Heart left ventricle (tissue), 13 donors: ENCODE data around the gene GPR155.

Experiments used
- CTCF ChIP-seq, 12 donors: fragments of 200-600 bp; sonication (generic) in 4 of 12; IDR thresholded peaks; one replicate each; pipeline versions ENCODE4 v1.5.0 to v1.8.0; 2018 to 2022; ENCODE audit warnings: antibody characterized with exemption in 12 of 12, mild to moderate bottlenecking in 5 of 12
- POLR2A ChIP-seq, 2 donors: fragments of 450-650 bp; IDR thresholded peaks; one replicate each; pipeline ENCODE4 v1.6.1; 2017; ENCODE audit warnings: antibody characterized with exemption in 2 of 2, mild to moderate bottlenecking in 2 of 2, moderate library complexity in 2 of 2
- donor health status: ischemic (EF 13 %, LVEDD 7.1; RV severe dilation, severe dysfunction).
- donor health status: DM: no; HTN: yes; CAD: no.
- donor health status: DM: no; HTN: no; CAD: no.
- donor health status: ischemic (EF 25% LVEDD 6.9; RV normal size, moderate dysfunction).
- donor health status: ischemic (EF 25% LVEDD 5.7; RV mildly dilated, moderate dysfunction).
- donor health status: ischemic (EF 35%, LVEDD 5.7; RV mildly dilated, moderate dysfunction).
- donor health status: nonischemic (EF 11% LVEDD 7.7; RV severe dilation, severe dysfunction).
- donor health status: DM: yes; HTN: yes; CAD: no.
- donor health status: PGD.
- donor health status: ischemic (EF 29% LVEDD 5.4; RV normal size, mild dysfunction).
- donor health status: nonischemic (EF 23%, LVEDD 6.1; RV moderate dilation, normal function).

- TF ChIP-seq CTCF (IDR thresholded peaks at IDR 0.05) = no peak
- TF ChIP-seq POLR2A (IDR thresholded peaks at IDR 0.05) = no peak
Observed at GRCh38 chr2:174487820-174488162, 962 bp upstream of the GPR155 start.
